Mesenchymal stem cell (in vitro differentiated cells and primary cell): ENCODE measurements around the gene SDR42E1.

ENCODE experiments used
- DNase-seq: peaks from one replicate; pipeline ENCODE4 v3.0.0-alpha.2; 2013
- H2AFZ ChIP-seq: one replicate; pipeline ENCODE4 v1.6.1; 2013; ENCODE audit warnings: low read depth, mild to moderate bottlenecking, control low read depth, inconsistent platforms, low read length, moderate library complexity
- H2AK5ac ChIP-seq: 2 replicates; pipeline ENCODE4 v1.6.1; 2013; ENCODE audit warnings: low read length, moderate library complexity, mild to moderate bottlenecking, inconsistent platforms; ENCODE audit not compliant: severe bottlenecking
- H2BK120ac ChIP-seq: one replicate; pipeline ENCODE4 v1.6.1; 2013; ENCODE audit warnings: low read depth, mild to moderate bottlenecking, inconsistent platforms, low read length, moderate library complexity
- H2BK12ac ChIP-seq, 2 experiments: one replicate each; pipeline ENCODE4 v1.6.1; 2013; ENCODE audit warnings: inconsistent platforms in 2 of 2, low read length in 2 of 2, mild to moderate bottlenecking in 2 of 2, moderate library complexity in 2 of 2, control low read depth in 1 of 2
- H2BK15ac ChIP-seq: one replicate; pipeline ENCODE4 v1.6.1; 2013; ENCODE audit warnings: mild to moderate bottlenecking, low read depth, inconsistent platforms; ENCODE audit not compliant: poor library complexity, severe bottlenecking
- H2BK5ac ChIP-seq: 2 replicates; pipeline ENCODE4 v1.6.1; 2013; ENCODE audit warnings: low read depth, mild to moderate bottlenecking, low read length, control low read depth, inconsistent platforms; ENCODE audit not compliant: poor library complexity, severe bottlenecking
- H3K14ac ChIP-seq, 2 experiments: one replicate each; pipeline ENCODE4 v1.6.1; 2013; ENCODE audit warnings: inconsistent platforms in 2 of 2, low read length in 2 of 2, control low read depth in 1 of 2, mild to moderate bottlenecking in 1 of 2, moderate library complexity in 1 of 2
- H3K18ac ChIP-seq, 2 experiments: one replicate each; pipeline ENCODE4 v1.6.1; 2013; ENCODE audit warnings: inconsistent platforms in 2 of 2, low read length in 2 of 2, control low read depth in 1 of 2, low read depth in 1 of 2, mild to moderate bottlenecking in 1 of 2
- H3K23ac ChIP-seq, 2 experiments: one replicate each; pipeline ENCODE4 v1.6.1; 2013; ENCODE audit warnings: inconsistent platforms in 2 of 2, low read length in 2 of 2, mild to moderate bottlenecking in 2 of 2, moderate library complexity in 2 of 2, control low read depth in 1 of 2
- H3K27ac ChIP-seq: 2 replicates; pipeline ENCODE4 v1.5.1; 2013; ENCODE audit warnings: mild to moderate bottlenecking, moderate library complexity, low read length, control low read depth, inconsistent platforms; ENCODE audit not compliant: poor library complexity, severe bottlenecking
- H3K27me3 ChIP-seq, 2 experiments: 2 replicates each; pipeline versions ENCODE4 v1.6.1 to v1.7.0; 2013; ENCODE audit warnings: low read length in 2 of 2, mild to moderate bottlenecking in 2 of 2, moderate library complexity in 2 of 2, control low read depth in 1 of 2, inconsistent platforms in 1 of 2; ENCODE audit not compliant: control insufficient read depth in 1 of 2, insufficient read depth in 1 of 2
- H3K36me3 ChIP-seq, 2 experiments: 2 replicates each; pipeline versions ENCODE4 v1.6.1 to v1.7.0; 2013; ENCODE audit warnings: low read length in 2 of 2, control low read depth in 1 of 2, inconsistent platforms in 1 of 2, low read depth in 1 of 2, mild to moderate bottlenecking in 1 of 2; ENCODE audit not compliant: insufficient read depth in 2 of 2, control insufficient read depth in 1 of 2
- H3K4ac ChIP-seq, 2 experiments: one replicate each; pipeline ENCODE4 v1.6.1; 2013; ENCODE audit warnings: inconsistent platforms in 2 of 2, low read length in 2 of 2, mild to moderate bottlenecking in 2 of 2, moderate library complexity in 2 of 2, control low read depth in 1 of 2, low read depth in 1 of 2
- H3K4me1 ChIP-seq: 2 replicates; pipeline ENCODE4 v1.6.1; 2013; ENCODE audit warnings: low read depth, low read length, control low read depth; ENCODE audit not compliant: control insufficient read depth, insufficient read depth
- H3K4me2 ChIP-seq: 2 replicates; pipeline ENCODE4 v1.6.1; 2013; ENCODE audit warnings: low read length, mild to moderate bottlenecking, inconsistent platforms; ENCODE audit not compliant: poor library complexity, severe bottlenecking
- H3K4me3 ChIP-seq, 2 experiments: 2 replicates each; pipeline versions ENCODE4 v1.5.1 to v1.7.0; 2013; ENCODE audit warnings: low read length in 2 of 2, mild to moderate bottlenecking in 2 of 2, control low read depth in 1 of 2, low read depth in 1 of 2; ENCODE audit not compliant: insufficient read depth in 1 of 2
- H3K79me1 ChIP-seq: replicated peaks from 2 replicates; pipeline ENCODE4 v1.6.1; 2013; ENCODE audit warnings: mild to moderate bottlenecking, control low read depth, low read length, inconsistent platforms; ENCODE audit not compliant: poor library complexity, severe bottlenecking
- H3K9ac ChIP-seq: 2 replicates; pipeline ENCODE4 v1.7.0; 2013; ENCODE audit warnings: mild to moderate bottlenecking, low read length, moderate library complexity
- H3K9me3 ChIP-seq: 2 replicates; pipeline ENCODE4 v1.7.0; 2013; ENCODE audit warnings: mild to moderate bottlenecking, low read length; ENCODE audit not compliant: control insufficient read depth
- H4K8ac ChIP-seq: one replicate; pipeline ENCODE4 v1.6.1; 2013; ENCODE audit warnings: inconsistent platforms, mild to moderate bottlenecking, low read length, moderate library complexity
- H4K91ac ChIP-seq: one replicate; pipeline ENCODE4 v1.6.1; 2013; ENCODE audit warnings: mild to moderate bottlenecking, low read length, inconsistent platforms
- WGBS: methylation state at CpG from one replicate; pipeline ENCODE4 v1.1.7; 2013; ENCODE audit warnings: mixed read lengths; 5-methylcytosine and 5-hydroxymethylcytosine counted together

SDR42E1 gene

DNA sequence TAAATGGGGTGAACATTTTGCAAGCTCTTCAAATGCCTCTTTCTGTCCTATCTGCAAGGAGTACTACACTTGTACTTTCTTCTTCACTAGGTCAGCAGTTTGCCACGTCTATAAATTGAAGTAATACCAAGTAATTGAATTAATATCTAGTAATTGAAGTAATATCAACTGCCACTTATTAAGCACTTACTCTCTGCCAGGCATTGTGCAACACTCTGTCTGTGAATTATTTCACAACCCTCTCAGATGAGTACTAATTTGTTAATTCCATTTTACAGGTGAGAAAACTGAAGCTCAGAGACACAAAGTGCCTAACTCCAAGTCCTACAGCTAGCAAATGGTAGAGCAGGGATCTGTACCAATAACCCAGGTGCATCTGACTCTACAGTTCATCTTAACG lies 4.1 kb downstream of the SDR42E1 start:
- H3K27me3 ChIP-seq: peaks cover 0 to 23% of the 10 kb centered on the region in 2 experiments
- H3K9me3 ChIP-seq: peaks cover 16% of the 10 kb centered on the region
- H4K91ac ChIP-seq: no peak overlapping the region
- no peak overlapping the region for H3K18ac ChIP-seq
- no peak overlapping the region for H2BK120ac ChIP-seq
- H2BK15ac ChIP-seq: no peak overlapping the region
- no peak overlapping the region for H2BK5ac ChIP-seq
- no peak overlapping the region for H3K27ac ChIP-seq
- 91% methylated on average over 1 of the region's 2 CpGs for WGBS
- no peaks in the 10 kb centered on the region for H3K79me1 ChIP-seq
- H2BK12ac ChIP-seq: no peak overlapping the region
- no peak overlapping the region for H3K4me2 ChIP-seq
- H3K9ac ChIP-seq: no peak overlapping the region
- no peak overlapping the region for H2AFZ ChIP-seq
- H4K8ac ChIP-seq: no peak overlapping the region
- H3K23ac ChIP-seq: no peak overlapping the region
- no peak overlapping the region for H2AK5ac ChIP-seq
- no peak overlapping the region for H3K4me3 ChIP-seq
- H3K4ac ChIP-seq: no peak overlapping the region
- no peaks in the 10 kb centered on the region for H3K36me3 ChIP-seq
- no peak for DNase-seq
- no peaks in the 10 kb centered on the region for H3K4me1 ChIP-seq
- no peak overlapping the region for H3K14ac ChIP-seq

DNA sequence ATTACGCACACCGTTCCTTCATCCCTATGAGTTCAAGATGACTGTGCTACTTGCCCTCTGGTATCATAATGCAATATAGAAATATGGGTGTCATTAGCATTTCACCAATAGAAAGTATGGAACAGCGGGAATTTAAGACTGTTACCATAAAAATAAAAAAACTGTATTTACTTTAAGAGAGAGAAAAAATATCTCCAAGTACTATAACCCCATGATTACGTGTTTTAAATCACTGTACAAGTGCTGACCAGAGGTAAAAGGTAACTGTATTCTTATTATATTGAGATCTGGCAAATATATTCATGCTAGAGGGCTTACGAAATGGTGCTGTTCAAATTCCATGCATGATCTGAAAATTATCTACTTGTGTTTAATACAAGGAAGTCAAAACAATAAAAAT lies 5.2 kb downstream of the SDR42E1 start:
- no peak overlapping the region for H2BK15ac ChIP-seq
- H3K27ac ChIP-seq: no peak overlapping the region
- H2BK5ac ChIP-seq: no peak overlapping the region
- H2BK120ac ChIP-seq: no peak overlapping the region
- H3K9ac ChIP-seq: no peak overlapping the region
- H4K91ac ChIP-seq: no peak overlapping the region
- H3K27me3 ChIP-seq: peaks cover 0 to 11% of the 10 kb centered on the region in 2 experiments
- H3K79me1 ChIP-seq: no peaks in the 10 kb centered on the region
- H2BK12ac ChIP-seq: no peak overlapping the region
- H3K36me3 ChIP-seq: no peaks in the 10 kb centered on the region
- peaks cover 16% of the 10 kb centered on the region for H3K9me3 ChIP-seq
- no peak overlapping the region for H3K23ac ChIP-seq
- no peak overlapping the region for H3K4me2 ChIP-seq
- H3K14ac ChIP-seq: no peak overlapping the region
- no peak overlapping the region for H2AK5ac ChIP-seq
- DNase-seq: no peak
- H3K4me3 ChIP-seq: no peak overlapping the region
- H3K4ac ChIP-seq: no peak overlapping the region
- H4K8ac ChIP-seq: no peak overlapping the region
- H2AFZ ChIP-seq: no peak overlapping the region
- WGBS: no CpG with 5 or more reads among the region's 5 CpGs
- H3K4me1 ChIP-seq: no peaks in the 10 kb centered on the region
- H3K18ac ChIP-seq: no peak overlapping the region

DNA sequence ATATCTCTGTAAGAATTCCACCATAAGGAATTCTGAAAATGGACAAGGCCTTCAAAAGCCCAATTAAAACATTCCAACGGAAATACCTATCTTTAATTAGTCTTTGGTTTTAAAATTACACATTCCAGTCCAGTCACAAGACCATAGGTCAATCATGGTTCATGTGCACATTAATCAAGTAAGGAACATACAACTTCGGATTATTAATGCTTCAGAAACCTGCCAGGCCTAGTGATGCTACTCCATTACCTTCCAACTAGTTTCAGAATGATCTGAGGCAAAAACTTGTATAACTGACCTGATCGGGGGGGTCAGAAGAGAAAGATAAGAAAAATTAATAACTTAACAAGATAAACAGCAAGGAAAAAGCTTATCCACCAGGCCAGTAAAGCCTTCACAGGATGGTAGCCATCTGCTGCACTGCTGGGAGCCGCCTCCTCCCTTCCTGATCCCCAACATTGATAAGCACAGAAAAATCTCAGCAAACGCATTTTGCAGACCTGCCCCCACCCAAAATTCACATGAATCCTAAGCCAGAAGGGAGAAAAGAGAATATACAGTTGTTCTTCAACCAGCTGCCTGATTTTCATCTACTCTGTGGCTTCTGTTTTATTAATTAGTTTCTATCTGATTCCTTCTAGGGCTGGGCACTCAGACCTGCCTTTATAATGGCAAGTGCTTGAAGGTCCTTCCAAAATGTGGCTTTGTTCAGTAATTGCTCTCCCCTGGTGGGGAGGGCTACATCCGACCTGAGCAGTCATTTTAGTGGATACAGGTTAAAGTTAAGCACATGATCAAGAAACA lies 6.0 kb downstream of the SDR42E1 start:
- Histone ChIP-seq H2AFZ (no peak overlapping the region), H3K4me1 (no peaks in the 10 kb centered on the region), H2BK12ac (no peak overlapping the region), H2BK15ac (no peak overlapping the region), H2BK120ac (no peak overlapping the region), H3K9ac (no peak overlapping the region), H4K91ac (no peak overlapping the region), H3K4ac (no peak overlapping the region), H3K27ac (no peak overlapping the region), H3K79me1 (no peaks in the 10 kb centered on the region), H3K4me3 (no peak overlapping the region), H2BK5ac (no peak overlapping the region), H4K8ac (no peak overlapping the region), H3K9me3 (peaks cover 12% of the 10 kb centered on the region), H3K23ac (no peak overlapping the region), H2AK5ac (no peak overlapping the region), H3K4me2 (no peak overlapping the region), H3K36me3 (no peaks in the 10 kb centered on the region), H3K18ac (no peak overlapping the region), H3K27me3 (peaks cover 0 to 3% of the 10 kb centered on the region in 2 experiments), H3K14ac (no peak overlapping the region)
- WGBS: 88% methylated on average over 3 of the region's 6 CpGs
- no peak for DNase-seq

DNA sequence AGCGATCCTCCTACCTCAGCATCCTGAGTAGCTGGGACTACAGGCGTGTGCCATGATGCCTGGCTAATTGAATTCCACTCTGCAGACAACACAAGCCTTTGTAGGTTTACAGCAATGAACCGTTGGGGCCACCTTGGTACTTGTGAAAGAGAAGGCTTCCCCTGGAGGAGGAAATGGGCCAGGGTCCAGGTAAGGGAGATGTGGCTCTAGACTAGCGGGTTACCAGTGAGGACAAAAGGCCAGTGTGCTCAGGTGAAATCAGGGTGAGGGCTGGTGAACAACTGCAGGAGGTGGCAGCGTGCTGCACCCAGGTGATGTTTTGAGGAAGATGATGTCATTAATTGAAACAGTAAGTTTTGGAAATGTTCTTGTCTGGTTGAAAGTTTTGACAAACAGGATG lies 6.7 kb downstream of the SDR42E1 start:
- Histone ChIP-seq H3K9ac (no peak overlapping the region), H3K18ac (no peak overlapping the region), H3K79me1 (no peaks in the 10 kb centered on the region), H2BK15ac (no peak overlapping the region), H3K9me3 (peaks cover 7% of the 10 kb centered on the region), H2BK5ac (no peak overlapping the region), H2AFZ (no peak overlapping the region), H3K4me1 (no peaks in the 10 kb centered on the region), H3K36me3 (no peaks in the 10 kb centered on the region), H3K27ac (no peak overlapping the region), H2BK12ac (no peak overlapping the region), H2AK5ac (no peak overlapping the region), H3K23ac (no peak overlapping the region), H4K91ac (no peak overlapping the region), H2BK120ac (no peak overlapping the region), H3K4ac (no peak overlapping the region), H3K14ac (no peak overlapping the region), H3K4me3 (no peak overlapping the region), H4K8ac (no peak overlapping the region), H3K4me2 (no peak overlapping the region), H3K27me3 (peaks cover 0 to 3% of the 10 kb centered on the region in 2 experiments)
- 81% methylated on average over 5 of the region's 5 CpGs for WGBS
- no peak for DNase-seq
